Prostate gland (tissue), 2 donors: Measurements from ENCODE around the gene TMEM272.

Experiments
- CTCF ChIP-seq, 4 experiments: fragments of 200-600 bp in 2 of 4; fragments of 450-650 bp in 2 of 4; sonication (generic) in 2 of 4; IDR thresholded peaks; 1 replicate in 3 of 4; 2 replicates in 1 of 4; pipeline ENCODE4 v1.5.1; 2016 to 2019; ENCODE audit warnings: antibody characterized with exemption in 4 of 4, mild to moderate bottlenecking in 2 of 4, moderate library complexity in 2 of 4
- POLR2A ChIP-seq: fragments of 450-650 bp; IDR thresholded peaks from one replicate; pipeline ENCODE4 v1.6.1; 2016; ENCODE audit warnings: antibody characterized with exemption, mild to moderate bottlenecking
- POLR2AphosphoS5 ChIP-seq: sonication (generic); formaldehyde crosslinking; IDR thresholded peaks from one replicate; pipeline ENCODE4 v1.6.1; 2017; ENCODE audit warnings: antibody characterized with exemption

GRCh38 chr13:51822106-51822815 is 22.7 kb downstream of the TMEM272 start:
- TF ChIP-seq CTCF (IDR thresholded peaks at IDR 0.05): no peak
- no peak for TF ChIP-seq POLR2AphosphoS5
- no peak for TF ChIP-seq POLR2A
